Suppressor macrophage treated with lipopolysaccharide for 1 hour (primary cell): ENCODE results near the gene TAF15.

Experiments
- DNase-seq, 3 donors: peaks; one replicate each; pipeline ENCODE4 v3.0.0-alpha.2; 2020 to 2022

Gene TAF15

GRCh38 chr17:35788477-35789368 lies 20.6 kb upstream of the TAF15 start:
- peak in 1 of 3 donors; percentile 37 for DNase-seq

DNA sequence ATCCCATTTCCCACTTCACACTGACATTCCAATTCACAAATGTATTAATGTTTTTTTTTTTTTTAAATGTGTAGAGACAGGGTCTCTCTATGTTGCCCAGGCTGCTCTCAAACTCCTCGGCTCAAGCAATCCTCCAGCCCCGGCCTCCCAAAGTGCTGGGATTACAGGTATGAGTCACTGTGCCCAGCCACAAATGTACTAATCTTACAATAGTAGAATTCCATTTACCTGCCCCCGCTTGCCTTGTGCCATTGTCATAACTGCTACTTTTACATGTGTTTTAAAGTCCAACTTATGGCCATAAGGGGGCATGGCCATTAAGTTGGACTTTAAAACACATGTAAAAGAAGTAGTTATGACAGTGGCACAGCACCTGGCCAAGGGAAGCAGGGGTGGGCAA lies 18.4 kb upstream of the TAF15 start:
- no peak for DNase-seq

DNA sequence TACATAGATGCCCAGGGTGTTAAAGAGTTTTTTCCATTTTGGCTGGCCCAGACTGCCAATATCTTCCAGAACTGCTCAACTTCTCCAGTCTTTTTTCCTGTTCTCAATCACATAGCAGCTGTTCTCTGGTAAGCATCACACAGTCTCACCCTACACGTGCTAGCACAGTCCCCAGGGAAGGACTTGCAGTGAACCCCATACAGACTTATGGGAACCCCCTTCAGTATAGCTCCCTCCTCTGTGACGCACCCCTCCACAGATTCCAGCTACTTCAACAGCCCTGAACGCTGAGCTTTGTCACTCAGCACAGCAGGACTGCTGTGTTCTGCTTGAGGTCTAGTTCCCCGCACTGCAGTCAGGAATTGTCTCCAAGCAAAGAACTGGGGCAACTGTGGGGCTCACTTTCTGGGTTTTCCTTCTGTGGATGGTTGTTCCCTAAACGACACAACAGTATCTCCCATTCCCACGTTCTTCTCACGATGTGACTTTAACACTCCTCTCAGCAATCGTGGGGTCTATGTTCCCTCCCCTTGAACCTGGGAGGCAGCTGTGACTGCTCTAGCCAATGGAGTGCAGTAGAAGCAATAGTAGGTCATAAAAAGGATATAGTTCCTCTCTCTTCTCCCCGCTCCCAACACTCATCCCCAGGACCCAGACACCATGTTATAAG lies 17.5 kb upstream of the TAF15 start:
- DNase-seq = no peak

- no peak for DNase-seq
These were observed 16.0 kb upstream of the TAF15 start for GRCh38 chr17:35793257-35793656.

DNA sequence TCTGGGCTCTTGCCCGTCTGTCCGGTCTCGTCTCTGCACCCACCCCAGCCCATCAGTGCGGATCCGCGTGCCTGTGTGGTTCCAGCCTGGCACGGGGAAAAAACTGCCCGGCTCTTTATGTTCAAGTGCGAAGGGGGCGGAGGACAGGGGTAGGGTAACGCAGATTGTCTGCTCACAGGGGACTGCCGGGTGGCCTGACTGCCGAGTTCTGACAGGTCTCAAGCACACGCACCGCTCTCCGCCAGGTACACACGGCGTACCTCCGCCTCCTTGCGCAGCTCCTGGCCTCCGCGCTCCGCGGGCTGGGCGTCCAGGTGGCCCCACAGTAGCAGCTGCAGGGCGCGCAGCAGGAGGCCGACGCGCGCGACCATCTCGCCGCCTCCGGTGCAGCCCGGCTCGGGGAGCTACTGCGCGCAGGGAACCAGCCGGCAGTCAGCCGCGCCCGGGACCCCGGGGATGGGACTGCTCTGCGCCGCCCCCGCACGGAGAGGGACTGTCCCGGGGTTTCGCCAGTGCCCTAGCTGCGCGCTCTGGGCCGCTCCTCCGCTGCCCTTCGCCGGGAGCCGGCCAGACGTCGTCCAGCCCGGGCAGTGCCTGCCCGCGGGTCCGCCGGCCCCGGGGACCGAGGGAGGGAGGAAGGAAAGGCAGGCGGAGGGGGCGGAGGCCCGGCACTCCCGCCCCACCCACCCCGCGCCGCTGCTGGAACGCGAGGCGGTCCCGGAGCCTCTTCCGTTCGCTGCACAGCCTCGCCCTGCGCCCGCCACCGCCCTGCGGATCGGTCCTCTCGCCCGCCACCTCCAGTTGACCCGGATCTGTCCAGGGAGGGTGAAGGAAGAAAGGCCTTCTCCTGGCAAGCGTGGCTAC lies 14.0 kb upstream of the TAF15 start, which contains the start of gene MMP28:
Gene MMP28, minus strand, starts transcription at position 635 of the 864 bp plus-strand sequence. Its CDS starts 264 bp downstream, at position 371.
- DNase-seq = peak; percentile 45 to 84 (median 64)

- DNase-seq = no peak
These were observed 13.4 kb upstream of the TAF15 start for GRCh38 chr17:35795871-35796265.

DNA sequence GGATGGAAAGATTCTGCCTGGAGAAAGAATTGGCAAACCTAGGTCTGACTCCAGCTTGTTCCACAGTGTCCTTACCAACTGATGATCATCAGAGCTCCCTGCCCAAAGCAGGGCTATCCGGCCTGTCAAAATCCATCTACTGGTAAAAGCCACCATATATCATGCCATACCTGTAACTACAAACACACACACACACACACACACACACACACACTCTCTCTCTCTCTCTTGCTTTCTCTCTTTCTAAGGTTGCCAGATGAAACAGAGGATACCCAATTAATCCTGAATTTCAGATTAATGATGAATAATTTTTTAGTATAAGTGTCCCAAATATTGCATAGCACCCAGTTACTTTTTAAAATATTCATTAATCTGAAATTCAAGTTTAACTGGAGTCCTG lies 12.3 kb upstream of the TAF15 start:
- DNase-seq = no peak

- no peak for DNase-seq
These were observed 11.9 kb upstream of the TAF15 start for GRCh38 chr17:35797370-35797769.

GRCh38 chr17:35797918-35798317 lies 11.4 kb upstream of the TAF15 start:
- no peak for DNase-seq

DNA sequence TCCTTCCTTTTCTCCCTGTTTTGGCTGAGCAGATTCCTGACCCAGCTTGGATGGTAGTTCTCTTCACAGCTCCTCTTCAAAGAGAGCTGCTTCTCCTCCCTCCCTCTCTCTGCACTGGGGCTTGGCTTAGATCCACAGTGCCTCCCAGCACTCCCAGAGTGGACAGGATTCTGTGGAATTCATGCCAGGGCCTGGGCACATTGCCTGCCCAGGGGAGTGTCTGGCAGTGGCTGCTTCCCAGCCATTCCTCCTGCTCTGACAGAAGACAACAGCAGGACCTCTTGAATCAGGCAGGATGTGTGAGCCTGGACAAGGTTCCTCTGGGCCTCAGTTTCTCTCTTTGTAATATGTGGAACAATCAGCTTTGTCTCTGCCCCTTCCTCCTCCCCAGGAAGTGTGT lies 9.3 kb upstream of the TAF15 start:
- DNase-seq = no peak

DNA sequence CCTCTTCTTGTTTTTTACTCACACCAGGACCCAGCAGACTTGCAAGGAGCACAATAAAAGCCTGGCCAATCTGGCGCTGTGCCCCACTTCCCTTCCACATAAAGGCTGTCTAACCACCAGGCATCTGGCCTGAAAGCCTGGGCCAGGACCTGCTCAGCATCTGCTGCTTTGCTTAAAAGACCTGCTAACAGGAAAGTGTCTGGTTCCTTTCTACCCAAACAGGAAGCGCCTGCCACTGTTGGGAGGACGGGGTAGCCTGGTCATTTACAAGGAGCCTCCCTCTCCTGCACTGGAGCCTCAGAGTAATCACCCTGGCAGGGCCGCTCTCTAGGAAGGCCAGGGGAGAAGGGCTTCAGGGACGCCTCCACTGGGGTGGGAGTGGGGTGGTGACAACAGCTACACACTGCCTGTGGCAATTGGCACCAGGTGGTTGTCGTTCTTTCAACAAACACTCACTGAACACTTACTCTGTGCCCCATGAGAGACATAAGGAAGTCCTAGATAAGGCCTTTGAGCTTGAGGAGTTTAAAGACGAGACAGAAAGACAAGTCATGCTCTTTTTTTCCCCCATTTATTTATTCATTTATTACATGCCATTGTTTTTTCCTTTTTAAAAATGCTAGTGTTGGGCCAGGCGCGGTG lies 7.6 kb upstream of the TAF15 start:
- DNase-seq = no peak

DNA sequence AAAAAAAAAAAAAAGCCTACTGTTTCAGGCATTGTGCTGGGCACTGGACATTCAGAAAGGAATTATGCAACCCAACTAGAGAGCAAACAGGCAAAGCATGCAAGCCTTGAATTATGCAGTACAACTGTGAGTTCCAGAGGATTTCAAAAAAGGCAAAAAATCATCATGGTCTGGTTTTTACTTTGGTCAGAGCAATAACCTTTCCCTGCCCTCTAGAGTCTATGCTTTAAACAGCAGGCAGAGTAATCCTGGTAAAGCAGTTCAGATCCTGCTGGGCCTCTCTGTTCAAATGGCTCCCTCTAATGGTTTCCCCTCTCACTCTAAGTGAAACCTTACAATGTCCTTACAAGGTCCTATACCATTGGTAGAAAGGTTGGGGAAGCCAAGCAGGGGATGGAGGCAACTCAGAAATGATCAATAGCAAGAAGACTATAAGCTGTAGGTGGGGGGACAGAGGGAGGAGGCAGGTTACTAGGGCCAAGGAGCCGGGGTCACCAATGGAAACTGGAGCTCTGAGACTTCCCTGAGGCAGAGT lies 4.6 kb upstream of the TAF15 start:
- DNase-seq = peak; percentile 86 to 91 (median 91)

- no peak for DNase-seq
These were observed 1.7 kb upstream of the TAF15 start for GRCh38 chr17:35807371-35808144.

GRCh38 chr17:35808240-35808961 lies 883 bp upstream of the TAF15 start:
- DNase-seq = no peak

DNA sequence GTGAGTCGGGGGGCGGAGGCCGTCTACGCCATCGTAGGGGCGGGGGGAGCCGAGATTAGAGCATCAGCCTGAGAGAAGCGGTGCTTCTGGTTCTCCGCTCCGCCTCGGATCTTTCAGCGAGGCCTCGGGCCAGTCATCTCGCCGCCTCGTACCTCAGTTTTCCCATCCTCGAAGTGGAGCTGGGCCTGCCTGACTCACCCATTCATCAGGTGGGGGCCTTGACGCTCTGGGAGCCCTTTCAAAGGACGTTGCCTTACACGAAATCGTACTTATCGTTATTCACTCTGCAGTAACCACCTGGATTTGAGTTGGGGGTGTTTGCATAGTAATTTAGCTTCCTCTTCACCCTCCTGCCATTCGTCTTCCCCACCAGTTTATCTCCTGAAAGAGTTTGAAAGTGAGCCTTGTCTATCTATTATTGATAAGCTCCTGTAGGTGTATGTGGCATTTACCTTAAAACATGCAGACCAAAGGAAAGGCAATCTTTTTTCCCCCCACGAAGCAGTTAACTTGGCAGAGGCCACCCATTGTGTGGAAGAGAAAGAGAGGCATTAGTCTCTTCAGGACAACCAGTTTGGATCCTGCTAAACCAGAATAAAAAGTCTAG lies 674 bp downstream of the TAF15 start:
- peak in 2 of 3 donors; percentile 39 to 53 for DNase-seq

- DNase-seq = no peak
These were observed 2.5 kb downstream of the TAF15 start for GRCh38 chr17:35811759-35812158.

DNA sequence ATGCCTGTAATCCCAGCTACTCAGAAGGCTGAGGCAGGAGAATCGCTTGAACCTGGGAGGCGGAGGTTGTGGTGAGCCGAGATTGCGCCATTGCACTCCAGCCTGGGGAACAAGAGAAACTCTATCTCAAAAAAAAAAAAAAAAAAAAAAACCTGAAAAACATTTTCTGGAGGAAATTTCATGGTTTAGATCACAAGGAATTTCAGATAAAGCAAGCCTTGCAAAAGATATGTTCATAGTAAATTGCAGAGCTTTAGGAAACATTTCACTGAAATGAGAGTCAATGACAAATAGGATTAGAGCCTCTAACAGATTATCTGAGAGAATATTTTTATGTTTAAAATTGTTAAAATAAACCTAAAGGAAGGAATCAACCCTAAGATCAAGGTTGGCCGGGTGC lies 3.2 kb downstream of the TAF15 start:
- DNase-seq = no peak

GRCh38 chr17:35816723-35817122 lies 7.4 kb downstream of the TAF15 start:
- DNase-seq = no peak

DNA sequence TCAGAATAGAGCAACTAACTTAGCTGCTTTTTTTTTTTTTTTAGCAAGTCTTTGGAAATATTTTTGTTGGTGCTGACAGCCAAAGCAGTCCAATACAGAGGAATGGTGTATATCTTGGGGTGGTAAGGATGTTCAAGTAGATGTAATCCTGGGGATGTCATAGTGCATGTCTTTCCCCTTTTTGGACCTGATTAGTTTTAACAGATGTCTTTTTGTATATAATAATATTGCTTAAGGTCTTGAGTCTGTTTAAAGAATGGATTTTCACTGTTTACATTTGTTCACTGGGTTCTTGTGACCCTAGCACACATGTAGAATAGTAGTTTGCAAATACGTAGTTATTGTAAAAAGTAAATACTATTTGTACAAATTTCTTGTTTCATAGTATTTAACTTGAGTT lies 7.9 kb downstream of the TAF15 start:
- DNase-seq = no peak

DNA sequence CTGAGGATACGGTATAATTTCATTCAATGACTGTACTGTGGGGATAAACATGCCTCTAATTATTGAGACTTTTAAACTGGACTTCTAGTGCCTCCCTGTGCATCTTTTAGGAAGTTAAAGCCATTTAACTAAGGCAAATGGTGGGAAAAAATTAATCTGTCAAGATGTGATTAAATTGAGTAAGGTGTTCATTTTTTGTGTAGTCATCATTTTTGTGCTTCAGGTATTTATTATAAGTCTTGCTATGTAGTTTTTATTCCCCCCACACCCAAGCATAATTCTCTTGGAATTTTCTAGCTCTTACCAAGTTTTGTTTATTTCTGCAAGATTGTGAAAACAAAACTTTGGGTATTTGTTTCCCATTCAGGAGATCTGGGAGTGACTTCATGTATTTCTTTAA lies 10.2 kb downstream of the TAF15 start:
- no peak for DNase-seq
